LNCAP (cell line): ENCODE results near the gene BCLAF3.

Experiments used
- TF ChIP-seq, protein P1 (sequence below): fragments of 450-650 bp; IDR thresholded peaks from 2 replicates; pipeline ENCODE4 v1.5.1; 2017; ENCODE audit warnings: mild to moderate bottlenecking

BCLAF3 gene

DNA sequence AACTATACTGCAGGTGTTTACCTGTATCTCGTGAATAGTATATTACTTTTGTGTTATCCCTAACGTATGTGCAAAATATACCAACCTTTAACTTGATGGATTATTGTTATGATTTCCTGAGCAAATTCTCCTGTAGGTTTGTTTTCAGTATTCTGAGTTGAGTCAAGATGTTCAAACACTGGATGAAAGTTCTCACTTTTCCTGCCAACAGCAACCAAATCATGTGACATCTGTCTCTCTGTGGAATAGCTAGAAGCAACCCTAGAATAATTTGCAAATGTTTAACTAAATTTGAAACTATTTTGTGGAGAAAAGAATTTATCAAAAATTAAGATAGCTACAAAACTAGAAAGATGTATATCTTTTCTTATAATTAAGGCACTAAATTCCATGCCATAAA, 35.6 kb downstream of the BCLAF3 start:
- TF ChIP-seq, protein P1, sequence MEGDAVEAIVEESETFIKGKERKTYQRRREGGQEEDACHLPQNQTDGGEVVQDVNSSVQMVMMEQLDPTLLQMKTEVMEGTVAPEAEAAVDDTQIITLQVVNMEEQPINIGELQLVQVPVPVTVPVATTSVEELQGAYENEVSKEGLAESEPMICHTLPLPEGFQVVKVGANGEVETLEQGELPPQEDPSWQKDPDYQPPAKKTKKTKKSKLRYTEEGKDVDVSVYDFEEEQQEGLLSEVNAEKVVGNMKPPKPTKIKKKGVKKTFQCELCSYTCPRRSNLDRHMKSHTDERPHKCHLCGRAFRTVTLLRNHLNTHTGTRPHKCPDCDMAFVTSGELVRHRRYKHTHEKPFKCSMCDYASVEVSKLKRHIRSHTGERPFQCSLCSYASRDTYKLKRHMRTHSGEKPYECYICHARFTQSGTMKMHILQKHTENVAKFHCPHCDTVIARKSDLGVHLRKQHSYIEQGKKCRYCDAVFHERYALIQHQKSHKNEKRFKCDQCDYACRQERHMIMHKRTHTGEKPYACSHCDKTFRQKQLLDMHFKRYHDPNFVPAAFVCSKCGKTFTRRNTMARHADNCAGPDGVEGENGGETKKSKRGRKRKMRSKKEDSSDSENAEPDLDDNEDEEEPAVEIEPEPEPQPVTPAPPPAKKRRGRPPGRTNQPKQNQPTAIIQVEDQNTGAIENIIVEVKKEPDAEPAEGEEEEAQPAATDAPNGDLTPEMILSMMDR = no peak

DNA sequence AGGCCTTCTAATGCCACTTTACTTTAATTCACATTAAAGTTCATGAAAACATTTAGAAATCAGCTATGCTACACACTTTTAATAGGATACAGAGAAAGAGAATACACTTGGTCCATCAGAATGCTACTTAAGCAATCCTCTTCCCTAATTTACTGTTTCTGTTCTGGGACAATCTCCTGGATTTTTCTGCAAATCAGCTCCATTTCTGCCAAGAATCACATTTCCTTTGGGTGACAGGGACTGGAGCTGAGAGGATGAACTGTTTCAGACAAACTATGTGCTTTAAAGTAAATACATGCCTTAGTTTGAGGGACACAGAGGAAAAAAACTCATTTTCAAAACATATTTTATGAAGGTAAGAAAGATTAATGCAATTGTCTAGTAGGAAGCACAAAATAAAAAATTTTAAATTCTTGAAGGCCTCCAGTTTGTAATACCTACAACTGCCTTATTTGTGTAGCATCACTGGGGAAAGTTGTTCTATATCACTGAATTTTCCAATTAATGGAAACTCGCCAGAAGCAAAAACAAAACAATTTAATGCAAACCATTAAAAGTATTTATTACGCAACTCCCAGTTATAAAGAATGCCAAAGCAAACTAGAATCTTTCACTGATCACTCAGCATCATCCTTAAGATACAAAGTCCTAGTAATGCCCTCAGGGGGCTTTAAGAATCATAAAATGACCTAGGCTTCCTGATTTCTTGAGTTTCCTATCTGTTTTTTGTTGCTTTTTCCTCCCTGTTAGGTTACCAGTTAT, 36.3 kb downstream of the BCLAF3 start:
- TF ChIP-seq, protein P1 = no peak

DNA sequence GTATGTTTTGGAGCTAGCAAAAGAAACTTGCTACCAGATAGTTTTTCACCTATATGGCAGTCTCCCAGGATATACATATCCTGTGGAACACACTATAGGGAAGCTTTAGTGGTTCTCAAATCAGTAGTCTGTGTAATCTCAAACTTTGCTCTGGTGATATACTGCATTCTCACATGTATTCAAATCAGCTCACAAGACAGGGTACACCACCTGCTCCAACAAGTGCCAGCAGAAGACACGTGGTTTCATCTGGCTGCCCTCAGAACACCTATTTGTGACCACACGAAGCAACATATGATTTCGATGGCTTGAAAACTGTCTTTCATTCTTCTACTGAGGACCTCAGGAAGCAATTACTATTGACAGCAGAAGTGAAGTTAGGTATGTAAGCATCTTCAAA, 37.7 kb downstream of the BCLAF3 start:
- TF ChIP-seq, protein P1 = no peak

DNA sequence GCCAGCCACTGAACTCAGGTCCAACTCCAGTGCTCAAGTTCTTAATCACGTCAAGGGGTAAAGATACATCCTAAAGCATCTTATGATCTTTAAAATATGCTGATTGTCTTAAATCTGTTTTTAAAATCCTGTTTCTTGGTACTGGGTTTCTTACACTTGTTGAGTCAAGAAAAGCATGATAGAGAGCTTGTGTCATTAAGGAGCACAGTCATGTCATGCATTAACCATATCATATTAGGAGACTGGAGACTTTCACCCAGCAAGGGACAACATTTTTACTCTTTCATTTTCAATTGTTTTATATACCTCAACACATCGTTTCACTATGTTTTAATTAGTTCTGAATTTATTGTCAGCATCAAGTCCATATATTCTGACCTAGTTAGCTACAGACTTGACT, 41.5 kb downstream of the BCLAF3 start:
- TF ChIP-seq, protein P1 = no peak

DNA sequence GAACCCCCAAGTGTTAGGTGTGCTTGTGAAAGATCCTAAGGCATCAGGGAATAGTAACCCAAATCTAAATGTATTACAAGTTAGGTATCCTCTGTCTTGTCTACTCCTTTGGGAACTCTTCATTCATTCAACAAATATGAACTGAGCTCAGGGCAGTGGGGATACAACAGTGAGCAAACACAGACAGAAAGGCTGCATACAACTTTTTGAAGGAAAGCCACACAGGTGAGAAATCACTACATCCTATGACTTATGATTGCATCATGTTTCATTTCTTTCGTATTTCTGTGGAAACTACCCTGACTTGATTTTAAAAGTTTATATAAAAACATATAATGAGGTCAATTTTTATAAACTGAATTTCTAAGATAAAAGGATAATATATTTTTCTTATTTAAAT, 43.2 kb downstream of the BCLAF3 start:
- TF ChIP-seq, protein P1 = no peak
